ENCODE measurements around the gene PI16. TPM values are rescaled to one million over a fixed set of nuclear protein-coding genes. Genes with fewer than 3 reads are reported as not detected.
"Not testable (repeated sequence)": the region's sequence is repeated elsewhere in the genome, so short reads cannot be mapped to it uniquely, and the experiment has no call there.

PI16 gene
- total RNA-seq, 2 experiments from 2014 or later, result 0.63 TPM; not detected in 1

DNA sequence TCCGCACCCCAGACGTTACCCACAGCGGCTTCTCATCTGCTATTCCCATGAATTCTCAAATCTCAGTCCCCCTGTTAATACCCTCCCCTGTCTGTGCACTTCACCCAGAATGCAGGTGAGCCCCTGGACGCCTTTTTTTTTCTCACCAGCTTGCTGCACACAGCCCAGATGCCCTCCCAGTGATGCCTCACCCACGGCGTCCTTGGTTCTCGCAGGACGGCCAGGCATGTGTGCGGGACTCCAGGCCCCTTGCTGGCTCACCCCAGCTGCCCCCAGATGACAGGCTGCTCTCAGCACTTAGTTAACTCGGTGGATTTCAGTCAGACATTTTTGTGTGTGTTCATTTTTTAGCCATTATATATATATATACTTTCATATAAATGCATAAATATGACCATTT, 25.4 kb upstream of the PI16 start:
- H3K36me3 Mint-ChIP-seq (ENCODE audit: low read depth), result peaks cover 13% of the 10 kb centered on the region
- no peak for DNase-seq
- no peak overlapping the region for H3K4me3 Mint-ChIP-seq
- ChIA-PET POLR2A (interaction anchor here (0.5 to 1.6 kb wide), 2 partner anchors 8 to 68 kb away, joined by 3 to 4 read pairs; no protein-coding TSS in a partner anchor), CTCF (no interaction called here)
- ATAC-seq, result no peak
- H3K27me3 Mint-ChIP-seq (ENCODE audit: low read depth), result no peaks in the 10 kb centered on the region
- no peak overlapping the region for H3K27ac Mint-ChIP-seq
- peaks cover 27% of the 10 kb centered on the region for H3K4me1 Mint-ChIP-seq (ENCODE audit: low read depth)
- H3K9me3 Mint-ChIP-seq (ENCODE audit: insufficient read depth), result no peaks in the 10 kb centered on the region

DNA sequence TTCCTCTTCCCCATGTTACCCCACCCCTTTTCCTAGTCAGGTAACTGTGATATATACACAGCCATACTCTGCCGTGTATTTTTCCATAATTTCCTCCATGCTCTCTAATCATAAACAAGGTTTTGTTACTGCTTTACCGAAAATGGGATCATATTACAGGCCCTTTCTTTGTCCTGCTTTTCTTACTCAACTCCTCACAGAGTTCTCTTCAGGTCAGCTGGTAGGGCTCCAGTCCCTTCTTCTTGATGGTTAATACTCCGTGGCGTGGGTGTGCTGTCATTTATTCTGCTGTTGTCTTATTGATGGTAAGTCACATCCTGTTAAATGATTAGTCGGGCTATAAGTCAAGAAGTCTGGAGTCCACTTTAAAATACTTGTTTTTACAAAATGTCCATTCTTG, 24.9 kb upstream of the PI16 start:
- H3K4me1 Mint-ChIP-seq (ENCODE audit: low read depth), result peaks cover 22% of the 10 kb centered on the region

DNA sequence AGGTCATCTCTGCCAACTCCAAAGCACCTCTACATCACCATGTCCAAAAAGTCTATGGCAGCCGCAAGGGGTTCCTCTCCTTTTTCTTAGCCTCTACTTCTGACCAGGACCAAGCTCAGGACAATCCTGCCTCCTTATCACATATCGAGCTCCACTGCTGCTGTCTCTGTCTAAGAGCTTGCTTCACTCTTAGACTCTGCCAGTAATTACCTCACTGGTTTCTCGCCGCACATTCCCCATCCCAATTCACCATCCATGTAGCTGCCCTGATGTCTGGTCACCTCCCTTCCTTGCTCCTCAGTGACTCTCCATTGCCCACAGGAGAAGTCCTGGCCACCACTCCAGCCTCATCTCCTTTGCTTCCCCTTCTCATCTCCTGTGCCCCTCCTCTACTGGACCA, 24.1 kb upstream of the PI16 start:
- no peak overlapping the region for H3K4me3 Mint-ChIP-seq
- H3K9me3 Mint-ChIP-seq (ENCODE audit: insufficient read depth), result no peaks in the 10 kb centered on the region
- peaks cover 5% of the 10 kb centered on the region for H3K36me3 Mint-ChIP-seq (ENCODE audit: low read depth)
- no peak for ATAC-seq
- ChIA-PET CTCF (no interaction called here), POLR2A (interaction anchor here (0.6 kb wide), 1 partner anchor 13 kb away, joined by 3 read pairs; no protein-coding TSS in a partner anchor)
- DNase-seq, result no peak
- H3K27me3 Mint-ChIP-seq (ENCODE audit: low read depth), result peaks cover 3% of the 10 kb centered on the region
- peaks cover 18% of the 10 kb centered on the region for H3K4me1 Mint-ChIP-seq (ENCODE audit: low read depth)
- no peak overlapping the region for H3K27ac Mint-ChIP-seq

More for the DNA sequence above, 24.9 kb upstream of the PI16 start:
- Mint-ChIP-seq H3K9me3 (ENCODE audit: insufficient read depth) (no peaks in the 10 kb centered on the region), H3K4me3 (no peak overlapping the region), H3K27me3 (ENCODE audit: low read depth) (no peaks in the 10 kb centered on the region), H3K36me3 (ENCODE audit: low read depth) (peaks cover 9% of the 10 kb centered on the region), H3K27ac (no peak overlapping the region)
- POLR2A ChIA-PET, result no interaction called here
- CTCF ChIA-PET, result no interaction called here
- ATAC-seq (no peak), DNase-seq (no peak)

DNA sequence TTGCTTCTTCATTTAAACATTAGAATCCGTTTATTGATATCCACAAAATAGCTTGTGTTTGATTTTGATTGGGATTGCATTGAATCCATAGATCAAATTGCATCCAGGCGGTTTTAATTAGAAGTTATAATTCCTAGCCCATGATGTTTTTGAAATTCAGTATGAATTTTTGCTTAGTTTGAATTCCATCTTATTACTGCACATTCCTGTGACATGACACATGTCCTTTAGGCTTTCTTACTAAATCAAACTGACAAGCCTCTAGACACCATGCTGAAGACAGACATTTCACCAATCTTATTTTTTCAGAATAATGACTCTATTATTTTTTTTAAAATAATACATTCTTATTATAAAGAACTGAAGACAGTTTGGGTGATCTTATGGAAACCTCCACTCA, 21.4 kb upstream of the PI16 start:
- CTCF ChIA-PET, result interaction anchor here (0.8 to 1.1 kb wide), 2 partner anchors 46 to 85 kb away, joined by 3 read pairs; no protein-coding TSS in a partner anchor
- no peak overlapping the region for H3K4me3 Mint-ChIP-seq
- H3K27me3 Mint-ChIP-seq (ENCODE audit: low read depth), result peaks cover 4% of the 10 kb centered on the region
- ATAC-seq (no peak), DNase-seq (no peak)
- POLR2A ChIA-PET, result no interaction called here
- peaks cover 8% of the 10 kb centered on the region for H3K4me1 Mint-ChIP-seq (ENCODE audit: low read depth)
- no peak overlapping the region for H3K27ac Mint-ChIP-seq
- no peaks in the 10 kb centered on the region for H3K9me3 Mint-ChIP-seq (ENCODE audit: insufficient read depth)
- no peaks in the 10 kb centered on the region for H3K36me3 Mint-ChIP-seq (ENCODE audit: low read depth)

DNA sequence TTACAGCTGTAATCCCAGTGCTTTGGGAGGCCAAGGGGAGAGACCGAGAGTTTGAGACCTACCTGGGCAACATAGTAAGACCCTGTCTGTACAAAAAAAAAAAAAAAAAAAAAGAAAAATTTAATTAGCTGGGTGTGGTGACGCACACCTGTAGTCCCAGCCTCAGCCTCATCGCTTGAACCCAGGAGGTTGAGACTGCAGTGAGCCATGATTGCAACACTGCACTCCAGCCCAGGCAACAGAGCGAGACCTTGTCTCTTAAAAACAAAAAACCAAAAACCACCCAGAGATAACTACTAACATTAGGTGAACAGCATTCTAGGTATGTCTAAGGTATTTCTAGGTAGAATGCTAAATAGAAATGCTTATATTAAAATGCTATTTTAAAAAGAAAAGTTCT, 21.0 kb upstream of the PI16 start:
- POLR2A ChIA-PET, result no interaction called here
- CTCF ChIA-PET, result interaction anchor here (0.8 kb wide), 1 partner anchor 46 kb away, joined by 3 read pairs; no protein-coding TSS in a partner anchor
- no peak for ATAC-seq
- H3K4me3 Mint-ChIP-seq, result no peak overlapping the region
- peaks cover 8% of the 10 kb centered on the region for H3K4me1 Mint-ChIP-seq (ENCODE audit: low read depth)
- no peaks in the 10 kb centered on the region for H3K9me3 Mint-ChIP-seq (ENCODE audit: insufficient read depth)
- no peak overlapping the region for H3K27ac Mint-ChIP-seq
- no peaks in the 10 kb centered on the region for H3K36me3 Mint-ChIP-seq (ENCODE audit: low read depth)
- peaks cover 4% of the 10 kb centered on the region for H3K27me3 Mint-ChIP-seq (ENCODE audit: low read depth)
- no peak for DNase-seq

DNA sequence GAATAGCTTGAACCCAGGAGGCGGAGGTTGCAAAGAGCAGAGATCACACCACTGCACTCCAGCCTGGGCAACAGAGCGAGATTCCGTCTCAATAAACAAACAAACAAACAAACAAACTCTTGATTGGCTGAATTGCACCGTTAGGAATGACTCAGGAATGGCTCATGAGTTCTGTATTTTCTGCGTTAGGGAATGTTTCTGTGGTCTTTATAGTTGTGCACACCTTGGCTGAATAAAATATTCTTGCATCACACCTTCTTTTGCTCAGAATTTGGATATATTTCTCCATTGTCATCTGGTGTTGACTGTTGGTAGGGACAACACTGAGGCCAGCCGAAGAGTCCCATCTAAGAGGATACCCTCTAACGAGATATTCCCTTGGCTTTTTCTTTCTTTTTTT, 19.6 kb upstream of the PI16 start:
- no peaks in the 10 kb centered on the region for H3K9me3 Mint-ChIP-seq (ENCODE audit: insufficient read depth)
- DNase-seq (no peak), ATAC-seq (no peak)
- H3K27me3 Mint-ChIP-seq (ENCODE audit: low read depth), result peaks cover 4% of the 10 kb centered on the region
- POLR2A ChIA-PET, result no interaction called here
- H3K36me3 Mint-ChIP-seq (ENCODE audit: low read depth), result no peaks in the 10 kb centered on the region
- CTCF ChIA-PET, result no interaction called here
- peaks cover 8% of the 10 kb centered on the region for H3K4me1 Mint-ChIP-seq (ENCODE audit: low read depth)
- no peak overlapping the region for H3K27ac Mint-ChIP-seq
- H3K4me3 Mint-ChIP-seq, result no peak overlapping the region

DNA sequence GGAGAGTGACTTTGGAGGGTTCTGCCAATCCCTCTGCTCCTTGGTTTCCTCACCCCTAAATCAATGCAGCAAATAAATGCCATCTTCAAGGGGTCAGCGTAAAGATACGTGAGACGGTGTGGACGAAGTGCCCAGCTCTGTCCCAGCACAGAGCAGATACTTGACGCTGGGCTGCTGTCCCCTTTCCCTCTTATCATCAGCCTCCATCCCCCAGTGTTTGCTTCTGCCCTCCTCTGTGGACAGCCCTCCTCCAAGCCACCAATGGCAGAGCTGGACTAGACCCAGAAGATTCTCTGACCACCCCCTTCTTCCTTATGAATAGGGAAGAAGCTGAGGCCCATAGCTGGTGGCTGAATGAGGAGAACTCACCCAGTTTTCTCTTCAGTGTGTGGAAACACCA, 17.7 kb upstream of the PI16 start:
- CTCF ChIA-PET, result interaction anchor here (0.6 to 1.5 kb wide), 4 partner anchors 23 to 299 kb away, joined by 3 read pairs; no protein-coding TSS in a partner anchor
- ATAC-seq (no peak), DNase-seq (no peak)
- H3K4me3 Mint-ChIP-seq, result no peak overlapping the region
- H3K27ac Mint-ChIP-seq, result no peak overlapping the region
- H3K4me1 Mint-ChIP-seq (ENCODE audit: low read depth), result peaks cover 8% of the 10 kb centered on the region
- H3K9me3 Mint-ChIP-seq (ENCODE audit: insufficient read depth), result no peaks in the 10 kb centered on the region
- H3K27me3 Mint-ChIP-seq (ENCODE audit: low read depth), result peaks cover 9% of the 10 kb centered on the region
- no peaks in the 10 kb centered on the region for H3K36me3 Mint-ChIP-seq (ENCODE audit: low read depth)
- POLR2A ChIA-PET, result interaction anchor here (1.2 kb wide), 1 partner anchor 9 kb away, joined by 3 read pairs; no protein-coding TSS in a partner anchor

DNA sequence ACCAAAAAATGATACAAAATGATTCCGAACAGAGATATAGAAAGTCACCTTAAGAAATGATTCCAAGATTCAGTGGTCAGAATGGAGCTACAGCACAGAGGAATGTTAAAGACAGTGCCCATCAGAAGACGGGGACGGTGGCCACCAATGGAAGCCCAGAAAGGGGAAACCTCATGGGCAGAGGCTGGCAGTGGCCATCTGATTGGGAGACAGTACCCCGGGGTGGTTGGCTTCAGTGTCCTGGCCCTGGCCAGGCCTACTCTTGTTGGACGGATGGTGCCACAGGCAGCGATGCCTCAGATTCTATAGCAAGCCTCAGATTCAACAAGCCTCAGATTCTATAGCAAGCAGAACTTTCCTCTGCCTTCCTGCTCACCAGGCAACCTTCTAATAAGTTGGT, 16.6 kb upstream of the PI16 start:
- Mint-ChIP-seq H3K9me3 (ENCODE audit: insufficient read depth) (no peaks in the 10 kb centered on the region), H3K4me1 (ENCODE audit: low read depth) (peaks cover 8% of the 10 kb centered on the region), H3K4me3 (no peak overlapping the region), H3K27ac (no peak overlapping the region), H3K36me3 (ENCODE audit: low read depth) (no peaks in the 10 kb centered on the region), H3K27me3 (ENCODE audit: low read depth) (peaks cover 10% of the 10 kb centered on the region)
- no peak for ATAC-seq
- ChIA-PET CTCF (interaction anchor here (1.5 kb wide), 1 partner anchor 41 kb away, joined by 3 read pairs; no protein-coding TSS in a partner anchor), POLR2A (interaction anchor here (1.2 kb wide), 1 partner anchor 10 kb away, joined by 3 read pairs; no protein-coding TSS in a partner anchor)
- no peak for DNase-seq

DNA sequence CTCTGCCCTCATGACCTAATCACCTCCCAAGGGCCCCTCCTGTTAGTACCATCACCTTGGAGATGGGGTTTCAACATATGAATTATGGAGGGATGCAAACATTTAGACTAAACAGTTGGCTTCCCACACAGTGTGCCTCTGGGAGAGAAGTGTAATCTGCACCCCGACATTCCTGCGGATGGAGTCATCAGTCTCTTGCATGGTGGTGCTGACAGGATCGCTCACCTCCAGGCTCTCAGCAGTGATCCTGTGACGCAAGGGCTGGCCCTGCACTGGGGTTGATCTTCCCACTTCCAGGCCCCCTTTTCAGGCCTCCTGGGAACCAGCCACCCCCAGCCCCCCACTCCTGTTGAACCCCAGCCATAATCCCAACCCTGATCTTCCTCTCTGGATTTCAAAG, 16.0 kb upstream of the PI16 start:
- ChIA-PET CTCF (no interaction called here), POLR2A (no interaction called here)
- ATAC-seq, result no peak
- Mint-ChIP-seq H3K27me3 (ENCODE audit: low read depth) (peaks cover 14% of the 10 kb centered on the region), H3K27ac (no peak overlapping the region), H3K9me3 (ENCODE audit: insufficient read depth) (no peaks in the 10 kb centered on the region), H3K4me1 (ENCODE audit: low read depth) (peaks cover 11% of the 10 kb centered on the region), H3K36me3 (ENCODE audit: low read depth) (no peaks in the 10 kb centered on the region), H3K4me3 (no peak overlapping the region)
- no peak for DNase-seq

DNA sequence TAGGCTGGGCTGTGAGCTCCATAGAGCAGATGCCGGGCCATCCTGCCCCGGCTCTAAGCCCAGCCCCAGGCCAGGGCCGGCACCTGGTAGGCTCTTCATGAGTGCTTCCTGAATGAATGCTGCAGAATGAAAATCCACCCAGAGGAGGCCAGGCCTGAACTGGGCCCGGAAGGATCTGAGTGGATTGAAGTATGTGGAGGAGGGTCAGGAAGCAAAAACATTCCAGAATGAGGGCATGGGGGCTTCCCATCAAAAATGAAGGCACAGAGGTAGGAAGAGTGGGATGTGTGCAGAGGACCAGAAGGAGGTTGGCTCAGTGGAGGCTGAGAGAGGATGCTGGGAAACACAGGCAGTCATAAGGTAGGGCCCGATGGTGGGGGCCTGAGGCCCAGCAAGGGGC, 15.5 kb upstream of the PI16 start:
- ATAC-seq; DNase-seq; POLR2A ChIA-PET; H3K36me3 Mint-ChIP-seq (ENCODE audit: low read depth); H3K4me1 Mint-ChIP-seq (ENCODE audit: low read depth); CTCF ChIA-PET; H3K4me3 Mint-ChIP-seq; H3K9me3 Mint-ChIP-seq (ENCODE audit: insufficient read depth); H3K27ac Mint-ChIP-seq: not testable (repeated sequence)
- peaks cover 14% of the 10 kb centered on the region for H3K27me3 Mint-ChIP-seq (ENCODE audit: low read depth)

DNA sequence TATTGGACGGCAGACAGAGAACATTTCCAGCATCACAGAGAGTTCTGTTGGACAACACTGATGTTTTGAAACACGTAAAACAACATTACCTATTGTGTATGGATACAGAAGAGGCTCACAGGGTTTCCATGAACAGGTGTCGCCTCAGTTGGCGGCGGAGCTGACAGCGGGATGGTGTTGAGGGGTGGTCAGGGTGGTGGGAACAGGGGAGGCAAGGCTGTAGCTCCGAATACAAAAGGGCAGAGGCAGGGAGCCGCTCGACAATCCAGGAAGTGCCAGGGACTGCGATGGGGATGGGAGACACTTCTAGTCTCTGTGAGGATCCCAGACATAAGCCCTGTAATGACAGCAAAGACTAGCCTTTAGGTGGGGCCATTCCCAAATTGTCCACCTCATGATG, 14.5 kb upstream of the PI16 start:
- peaks cover 12% of the 10 kb centered on the region for H3K27me3 Mint-ChIP-seq (ENCODE audit: low read depth)
- H3K9me3 Mint-ChIP-seq (ENCODE audit: insufficient read depth), result no peaks in the 10 kb centered on the region
- ChIA-PET CTCF (no interaction called here), POLR2A (no interaction called here)
- peaks cover 7% of the 10 kb centered on the region for H3K4me1 Mint-ChIP-seq (ENCODE audit: low read depth)
- DNase-seq (no peak), ATAC-seq (no peak)
- no peaks in the 10 kb centered on the region for H3K36me3 Mint-ChIP-seq (ENCODE audit: low read depth)
- no peak overlapping the region for H3K4me3 Mint-ChIP-seq
- no peak overlapping the region for H3K27ac Mint-ChIP-seq

DNA sequence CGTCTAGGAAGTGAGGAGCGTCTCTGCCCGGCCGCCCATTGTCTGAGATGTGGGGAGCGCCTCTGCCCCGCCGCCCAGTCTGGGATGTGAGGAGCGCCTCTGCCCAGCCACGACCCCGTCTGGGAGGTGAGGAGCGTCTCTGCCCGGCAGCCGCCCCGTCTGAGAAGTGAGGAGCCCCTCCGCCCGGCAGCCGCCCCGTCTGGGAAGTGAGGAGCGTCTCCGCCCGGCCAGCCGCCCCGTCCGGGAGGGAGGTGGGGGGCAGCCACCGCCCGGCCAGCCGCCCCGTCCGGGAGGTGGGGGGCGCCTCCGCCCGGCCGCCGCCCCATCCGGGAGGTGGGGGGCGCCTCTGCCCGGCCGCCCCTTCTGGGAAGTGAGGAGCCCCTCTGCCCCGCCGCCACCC, 13.0 kb upstream of the PI16 start:
- POLR2A ChIA-PET; H3K9me3 Mint-ChIP-seq (ENCODE audit: insufficient read depth); H3K4me3 Mint-ChIP-seq; H3K4me1 Mint-ChIP-seq (ENCODE audit: low read depth); H3K36me3 Mint-ChIP-seq (ENCODE audit: low read depth); ATAC-seq; H3K27ac Mint-ChIP-seq; CTCF ChIA-PET; DNase-seq: not testable (repeated sequence)
- H3K27me3 Mint-ChIP-seq (ENCODE audit: low read depth), result peaks cover 12% of the 10 kb centered on the region

DNA sequence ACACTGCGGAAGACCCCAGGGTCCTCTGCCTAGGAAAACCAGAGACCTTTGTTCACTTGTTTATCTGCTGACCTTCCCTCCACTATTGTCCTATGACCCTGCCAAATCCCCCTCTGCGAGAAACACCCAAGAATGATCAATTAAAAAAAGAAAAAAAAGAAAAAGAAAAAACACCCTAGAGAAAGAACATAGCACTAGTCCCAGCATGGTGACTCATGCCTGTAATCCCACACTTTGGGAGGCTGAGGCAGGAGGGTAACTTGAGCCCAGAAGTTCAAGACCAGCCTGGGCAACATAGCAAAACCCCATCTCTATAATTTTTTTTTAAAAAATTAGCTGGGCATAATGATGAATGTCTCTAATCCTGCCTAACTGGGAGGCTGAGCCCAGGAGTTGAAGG, 12.2 kb upstream of the PI16 start:
- H3K4me1 Mint-ChIP-seq (ENCODE audit: low read depth), result peaks cover 12% of the 10 kb centered on the region
- H3K27ac Mint-ChIP-seq; CTCF ChIA-PET; H3K4me3 Mint-ChIP-seq; POLR2A ChIA-PET; ATAC-seq; H3K36me3 Mint-ChIP-seq (ENCODE audit: low read depth); H3K9me3 Mint-ChIP-seq (ENCODE audit: insufficient read depth); DNase-seq: not testable (repeated sequence)
- H3K27me3 Mint-ChIP-seq (ENCODE audit: low read depth), result peaks cover 12% of the 10 kb centered on the region

Measured in activated CD8-positive, alpha-beta T cell treated with anti-CD3 and anti-CD28 coated beads, Interleukin-2, amount 10 ng/mL, durations not matched to agents 7 days and 5 days (primary cell).